Glutamatergic neuron (in vitro differentiated cells): ENCODE data around the gene EDC4. TPM values are rescaled to one million over a fixed set of nuclear protein-coding genes. Genes with fewer than 3 reads are reported as not detected.

Source experiments
- DNase-seq: peaks from one replicate; pipeline ENCODE4 v3.0.0; 2022
- H3K27ac Mint-ChIP-seq: one replicate; pipeline ENCODE4 v1.8.0; 2020; ENCODE audit warnings: mild to moderate bottlenecking, mixed read lengths, inconsistent platforms; ENCODE audit not compliant: unreplicated experiment
- H3K27me3 Mint-ChIP-seq: one replicate; pipeline ENCODE4 v1.8.0; 2020; ENCODE audit warnings: mild to moderate bottlenecking, moderate library complexity, mixed read lengths, inconsistent platforms; ENCODE audit not compliant: unreplicated experiment
- H3K36me3 Mint-ChIP-seq: one replicate; pipeline ENCODE4 v1.8.0; 2020; ENCODE audit warnings: mild to moderate bottlenecking, mixed read lengths, inconsistent platforms; ENCODE audit not compliant: unreplicated experiment
- H3K4me1 Mint-ChIP-seq: one replicate; pipeline ENCODE4 v1.8.0; 2020; ENCODE audit warnings: mild to moderate bottlenecking, low read depth, mixed read lengths, inconsistent platforms; ENCODE audit not compliant: unreplicated experiment
- H3K4me3 Mint-ChIP-seq: one replicate; pipeline ENCODE4 v1.8.0; 2020; ENCODE audit warnings: mild to moderate bottlenecking, mixed read lengths, inconsistent platforms; ENCODE audit not compliant: unreplicated experiment
- H3K9me3 Mint-ChIP-seq: one replicate; pipeline ENCODE4 v1.8.0; 2020; ENCODE audit warnings: mild to moderate bottlenecking, moderate library complexity, mixed read lengths, inconsistent platforms; ENCODE audit not compliant: unreplicated experiment
- CTCF ChIP-seq: fragments of 200-600 bp; sonication (generic); IDR thresholded peaks from one replicate; pipeline ENCODE4 v1.5.0; 2021; ENCODE audit not compliant: partially characterized antibody, unreplicated experiment
- total RNA-seq: library from RNA; stranded (reverse); fragmentation: NEBNext Ultra II Directional; extraction: Animal tissue kit (Norgen Biotek cat#: 25700); gene quantifications from one replicate; pipeline ENCODE4 v1.2.1, GENCODE V29; 2021; ENCODE audit not compliant: unreplicated experiment

The EDC4 gene
- total RNA-seq, 1 donor from 2014 or later, result 142 TPM

- Mint-ChIP-seq H3K4me3 (no peak overlapping the region), H3K36me3 (no peaks in the 10 kb centered on the region), H3K27ac (no peak overlapping the region), H3K4me1 (peaks cover 12% of the 10 kb centered on the region), H3K9me3 (peaks cover 3% of the 10 kb centered on the region), H3K27me3 (no peaks in the 10 kb centered on the region)
- peak; percentile 49 for TF ChIP-seq CTCF
- peak; percentile 83 for DNase-seq
Observed at GRCh38 chr16:67928561-67929364, 55.9 kb downstream of the EDC4 start.

DNA sequence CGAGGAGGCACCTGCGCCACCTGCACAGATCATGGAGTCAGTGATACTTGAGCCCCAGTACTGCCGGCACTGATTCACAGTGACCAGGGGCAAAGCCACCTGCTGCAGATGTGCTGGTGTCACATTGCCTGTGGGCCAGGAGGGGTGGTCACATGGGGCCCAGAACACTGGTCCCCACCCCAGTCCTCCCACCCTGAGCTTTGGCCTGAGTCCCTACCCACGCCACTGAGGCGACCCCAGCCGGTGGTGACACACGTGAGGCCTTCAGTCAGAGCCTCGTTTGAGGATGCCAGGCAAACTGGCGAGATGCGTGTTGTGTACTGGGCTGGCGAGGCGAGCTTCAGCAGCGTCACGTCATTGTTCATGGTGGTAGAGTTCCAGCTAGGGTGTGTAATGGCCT is 57.3 kb downstream of the EDC4 start:
- Mint-ChIP-seq H3K4me3 (no peak overlapping the region), H3K27me3 (peaks cover 4% of the 10 kb centered on the region), H3K4me1 (peaks cover 18% of the 10 kb centered on the region), H3K36me3 (no peaks in the 10 kb centered on the region), H3K9me3 (peaks cover 5% of the 10 kb centered on the region), H3K27ac (no peak overlapping the region)
- no peak for TF ChIP-seq CTCF
- DNase-seq, result no peak

DNA sequence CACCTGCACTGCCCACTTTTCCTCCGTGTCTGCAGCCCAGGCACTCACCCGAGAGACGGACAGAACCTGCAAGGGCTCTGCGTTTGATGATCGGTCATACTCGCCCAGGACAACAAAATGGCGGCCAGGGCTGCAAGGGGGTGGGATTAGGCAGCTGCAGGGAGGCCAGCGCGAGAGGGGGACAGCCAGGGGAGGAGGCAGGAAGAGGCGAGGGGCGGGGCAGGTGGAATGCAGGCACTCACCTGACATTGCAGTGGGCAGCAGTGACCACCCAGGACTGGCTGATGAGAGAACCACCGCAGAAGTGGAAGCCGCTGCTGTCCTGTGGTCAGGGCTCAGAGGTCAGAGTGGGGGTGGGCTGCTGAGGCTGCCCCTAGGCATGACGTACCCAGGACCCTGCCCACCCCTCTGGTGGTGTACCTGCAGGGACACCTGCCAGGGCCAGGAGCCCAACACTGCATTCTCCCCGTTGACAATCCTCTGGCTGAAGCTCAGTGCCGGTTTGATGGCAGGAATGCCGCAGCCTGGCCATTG is 57.9 kb downstream of the EDC4 start:
- H3K4me1 Mint-ChIP-seq, result peaks cover 17% of the 10 kb centered on the region

More for the DNA sequence above, 57.9 kb downstream of the EDC4 start:
- Mint-ChIP-seq H3K27ac (no peak overlapping the region), H3K36me3 (no peaks in the 10 kb centered on the region), H3K27me3 (peaks cover 6% of the 10 kb centered on the region), H3K9me3 (peaks cover 7% of the 10 kb centered on the region), H3K4me3 (no peak overlapping the region)
- DNase-seq, result no peak
- no peak for TF ChIP-seq CTCF

Other genes starting within 250 kb of the EDC4 start
- 37.1 TPM for gene CARMIL2, start 227.9 kb upstream of the EDC4 start, total RNA-seq
- gene ACD, start 212.8 kb upstream of the EDC4 start, total RNA-seq, result 33.3 TPM
- gene PARD6A, start 212.1 kb upstream of the EDC4 start, total RNA-seq, result 18.7 TPM
- gene ENKD1, start 206.3 kb upstream of the EDC4 start, total RNA-seq, result 19.0 TPM
- gene C16orf86, start 206.2 kb upstream of the EDC4 start, total RNA-seq, result 3.4 TPM
- 86.7 TPM for gene GFOD2, start 153.7 kb upstream of the EDC4 start, total RNA-seq
- gene RANBP10, start 66.5 kb upstream of the EDC4 start, total RNA-seq, result 32.0 TPM
- gene TSNAXIP1, start 66.2 kb upstream of the EDC4 start, total RNA-seq, result 3.4 TPM
- gene THAP11, start 30.7 kb upstream of the EDC4 start, total RNA-seq, result 23.1 TPM
- gene NUTF2, start 26.1 kb upstream of the EDC4 start, total RNA-seq, result 196 TPM
- 153 TPM for gene CENPT, start 25.4 kb upstream of the EDC4 start, total RNA-seq
- gene NRN1L, start 11.8 kb downstream of the EDC4 start, total RNA-seq, result 1.0 TPM
- 27.9 TPM for gene PSKH1, start 20.2 kb downstream of the EDC4 start, total RNA-seq
- gene CTRL, start 58.8 kb downstream of the EDC4 start, total RNA-seq, result 2.8 TPM
- 11.0 TPM for gene PSMB10, start 63.8 kb downstream of the EDC4 start, total RNA-seq
- 8.7 TPM for gene LCAT, start 71.1 kb downstream of the EDC4 start, total RNA-seq
- 19.9 TPM for gene SLC12A4, start 95.6 kb downstream of the EDC4 start, total RNA-seq
- not detected for gene DPEP3, start 107.4 kb downstream of the EDC4 start, total RNA-seq
- not detected for gene DPEP2, start 126.4 kb downstream of the EDC4 start, total RNA-seq
- gene DPEP2NB, start 142.9 kb downstream of the EDC4 start, total RNA-seq, result not detected
- 6.7 TPM for gene DDX28, start 150.2 kb downstream of the EDC4 start, total RNA-seq
- 21.0 TPM for gene DUS2, start 150.2 kb downstream of the EDC4 start, total RNA-seq
- 33.1 TPM for gene NFATC3, start 212.3 kb downstream of the EDC4 start, total RNA-seq